ENCODE results near the gene C1orf226. TPM values are rescaled to one million over a fixed set of nuclear protein-coding genes. Genes with fewer than 3 reads are reported as not detected.

The C1orf226 gene
- total and polyA plus RNA-seq, 2 experiments from 2014 or later, result 5.1 to 10.0 TPM

DNA sequence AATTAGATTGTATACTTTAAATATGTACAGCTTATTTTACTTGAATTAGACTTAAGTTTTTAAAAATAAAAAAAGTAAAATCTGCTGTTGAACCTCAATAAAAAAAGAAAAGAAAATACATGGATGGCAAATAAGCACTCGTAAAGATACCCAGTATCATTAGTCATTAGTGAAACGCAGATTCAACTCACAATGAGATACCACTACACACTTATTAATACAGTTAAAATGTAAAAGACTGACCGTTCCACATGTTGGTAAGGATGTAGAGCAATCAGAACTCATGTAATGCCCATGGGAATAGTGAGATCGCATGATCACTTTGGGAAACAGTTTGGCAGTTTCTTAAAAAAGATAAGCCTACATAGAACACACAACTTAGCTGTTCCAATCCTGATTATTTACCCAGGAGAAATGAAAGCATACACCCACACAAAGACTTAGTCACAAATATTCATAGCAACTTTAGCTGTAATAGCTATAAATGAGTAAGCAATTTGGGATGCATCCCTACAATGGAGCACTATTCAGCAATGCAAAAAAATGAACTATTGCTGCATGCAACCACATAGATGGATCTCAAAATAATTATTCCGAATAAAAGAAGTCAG lies 23.1 kb downstream of the C1orf226 start:
- peak in 1 of 2 donors; percentile 74 for DNase-seq (ENCODE audit: low read depth in 1 of 2, low spot score in 1 of 2)
- Histone ChIP-seq H3K9me3 (ENCODE audit: low read depth) (no peaks in the 10 kb centered on the region), H3K27ac (no peak overlapping the region), H3K4me1 (ENCODE audit: low read depth) (peaks cover 2% of the 10 kb centered on the region), H3K27me3 (no peaks in the 10 kb centered on the region), H3K36me3 (no peaks in the 10 kb centered on the region), H3K4me3 (no peak overlapping the region)
- TF ChIP-seq, protein P1, sequence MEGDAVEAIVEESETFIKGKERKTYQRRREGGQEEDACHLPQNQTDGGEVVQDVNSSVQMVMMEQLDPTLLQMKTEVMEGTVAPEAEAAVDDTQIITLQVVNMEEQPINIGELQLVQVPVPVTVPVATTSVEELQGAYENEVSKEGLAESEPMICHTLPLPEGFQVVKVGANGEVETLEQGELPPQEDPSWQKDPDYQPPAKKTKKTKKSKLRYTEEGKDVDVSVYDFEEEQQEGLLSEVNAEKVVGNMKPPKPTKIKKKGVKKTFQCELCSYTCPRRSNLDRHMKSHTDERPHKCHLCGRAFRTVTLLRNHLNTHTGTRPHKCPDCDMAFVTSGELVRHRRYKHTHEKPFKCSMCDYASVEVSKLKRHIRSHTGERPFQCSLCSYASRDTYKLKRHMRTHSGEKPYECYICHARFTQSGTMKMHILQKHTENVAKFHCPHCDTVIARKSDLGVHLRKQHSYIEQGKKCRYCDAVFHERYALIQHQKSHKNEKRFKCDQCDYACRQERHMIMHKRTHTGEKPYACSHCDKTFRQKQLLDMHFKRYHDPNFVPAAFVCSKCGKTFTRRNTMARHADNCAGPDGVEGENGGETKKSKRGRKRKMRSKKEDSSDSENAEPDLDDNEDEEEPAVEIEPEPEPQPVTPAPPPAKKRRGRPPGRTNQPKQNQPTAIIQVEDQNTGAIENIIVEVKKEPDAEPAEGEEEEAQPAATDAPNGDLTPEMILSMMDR (IDR thresholded peaks at IDR 0.05; ENCODE audit: low read depth, low read length), result no peak

DNA sequence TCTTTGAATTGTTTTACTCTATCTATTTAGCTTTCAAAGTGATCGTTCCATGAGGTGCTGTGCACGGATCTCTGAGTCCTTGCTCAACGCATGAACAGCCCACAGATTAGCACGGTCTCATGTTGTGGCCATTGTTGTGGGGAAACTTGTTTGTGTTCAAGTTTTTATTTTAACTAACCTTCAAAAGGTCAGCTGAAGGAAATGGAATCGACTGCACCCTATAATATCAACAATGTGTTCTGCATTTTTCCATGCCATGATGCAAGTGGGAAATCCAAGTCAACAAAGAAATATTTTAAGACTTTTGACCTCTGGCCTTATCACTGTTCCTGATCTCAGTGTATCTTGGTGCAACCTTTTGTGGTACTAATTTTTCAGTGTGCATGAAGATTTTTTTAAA lies 24.3 kb downstream of the C1orf226 start:
- TF ChIP-seq, protein P1 (IDR thresholded peaks at IDR 0.05; ENCODE audit: low read depth, low read length), result no peak
- Histone ChIP-seq H3K27ac (no peak overlapping the region), H3K4me1 (ENCODE audit: low read depth) (no peaks in the 10 kb centered on the region), H3K9me3 (ENCODE audit: low read depth) (no peaks in the 10 kb centered on the region), H3K36me3 (no peaks in the 10 kb centered on the region), H3K4me3 (no peak overlapping the region), H3K27me3 (no peaks in the 10 kb centered on the region)
- DNase-seq (ENCODE audit: low read depth in 1 of 2, low spot score in 1 of 2), result no peak

- H3K4me1 ChIP-seq (ENCODE audit: low read depth), result no peaks in the 10 kb centered on the region
Observed at GRCh38 chr1:162406811-162407210, 25.3 kb downstream of the C1orf226 start.

GRCh38 chr1:162407539-162407938 lies 26.0 kb downstream of the C1orf226 start:
- Histone ChIP-seq H3K9me3 (ENCODE audit: low read depth) (no peaks in the 10 kb centered on the region), H3K27ac (no peak overlapping the region), H3K36me3 (no peaks in the 10 kb centered on the region), H3K4me3 (no peak overlapping the region), H3K4me1 (ENCODE audit: low read depth) (no peaks in the 10 kb centered on the region), H3K27me3 (no peaks in the 10 kb centered on the region)
- TF ChIP-seq, protein P1 (IDR thresholded peaks at IDR 0.05; ENCODE audit: low read depth, low read length), result no peak
- DNase-seq (ENCODE audit: low read depth in 1 of 2, low spot score in 1 of 2), result no peak

More at GRCh38 chr1:162406811-162407210, 25.3 kb downstream of the C1orf226 start:
- no peaks in the 10 kb centered on the region for H3K27me3 ChIP-seq
- H3K4me3 ChIP-seq, result no peak overlapping the region
- no peak overlapping the region for H3K27ac ChIP-seq
- TF ChIP-seq, protein P1 (IDR thresholded peaks at IDR 0.05; ENCODE audit: low read depth, low read length), result no peak
- H3K9me3 ChIP-seq (ENCODE audit: low read depth), result no peaks in the 10 kb centered on the region
- DNase-seq (ENCODE audit: low read depth in 1 of 2, low spot score in 1 of 2), result peak in 1 of 2 donors; percentile 27
- no peaks in the 10 kb centered on the region for H3K36me3 ChIP-seq

DNA sequence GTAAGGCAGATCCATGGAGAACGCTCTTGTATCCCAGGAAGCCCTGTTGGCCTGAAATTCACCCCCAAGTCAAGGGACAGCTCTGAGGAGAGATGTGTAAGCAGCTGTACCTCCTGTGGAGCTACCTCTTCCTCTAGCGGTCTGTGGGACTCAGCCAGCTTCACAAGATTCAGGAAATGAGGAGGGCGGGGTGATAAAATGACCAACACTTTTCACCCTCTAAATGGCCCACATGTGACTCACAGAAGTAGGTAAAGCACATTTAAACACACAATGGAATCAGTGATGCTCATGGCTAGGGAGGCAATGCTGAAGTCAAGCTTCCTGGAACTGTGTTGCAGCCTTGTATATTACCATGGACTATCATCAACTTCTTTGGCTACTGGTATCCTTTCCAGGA lies 30.5 kb downstream of the C1orf226 start, which contains the start of gene SH2D1B:
Gene SH2D1B (minus strand): TSS at position 135 of the 400 bp plus-strand sequence. CDS start 120 bp downstream, at position 15.
- Histone ChIP-seq H3K27ac (no peak within 1 kb of the TSS), H3K4me1 (ENCODE audit: low read depth) (no peaks in the 10 kb centered on the region), H3K4me3 (no peak within 1 kb of the TSS), H3K9me3 (ENCODE audit: low read depth) (no peaks in the 10 kb centered on the region), H3K27me3 (no peaks in the 10 kb centered on the region), H3K36me3 (no peaks in the 10 kb centered on the region)
- TF ChIP-seq, protein P1 (IDR thresholded peaks at IDR 0.05; ENCODE audit: low read depth, low read length), result no peak
- DNase-seq (ENCODE audit: low read depth in 1 of 2, low spot score in 1 of 2), result no peak
